AML-193 (cell line): ENCODE measurements around the gene RHOC.
A peak's percentile ranks its signal among the peaks of the same experiment; 100 is the strongest.
"Not testable (repeated sequence)": the region's sequence is repeated elsewhere in the genome, so short reads cannot be mapped to it uniquely, and the experiment has no call there.

ENCODE experiments used
- DNase-seq, 2 experiments: peaks; one replicate each; lab custom pipeline; 2025; lab: John Stamatoyannopoulos, UW

Gene RHOC

GRCh38 chr1:112706505-112707220 lies at the start of gene RHOC:
RHOC (minus strand) TSS chr1:112707127; CDS start chr1:112703799, 3,328 bp downstream.
- peak; percentile 29 to 45 for DNase-seq

DNA sequence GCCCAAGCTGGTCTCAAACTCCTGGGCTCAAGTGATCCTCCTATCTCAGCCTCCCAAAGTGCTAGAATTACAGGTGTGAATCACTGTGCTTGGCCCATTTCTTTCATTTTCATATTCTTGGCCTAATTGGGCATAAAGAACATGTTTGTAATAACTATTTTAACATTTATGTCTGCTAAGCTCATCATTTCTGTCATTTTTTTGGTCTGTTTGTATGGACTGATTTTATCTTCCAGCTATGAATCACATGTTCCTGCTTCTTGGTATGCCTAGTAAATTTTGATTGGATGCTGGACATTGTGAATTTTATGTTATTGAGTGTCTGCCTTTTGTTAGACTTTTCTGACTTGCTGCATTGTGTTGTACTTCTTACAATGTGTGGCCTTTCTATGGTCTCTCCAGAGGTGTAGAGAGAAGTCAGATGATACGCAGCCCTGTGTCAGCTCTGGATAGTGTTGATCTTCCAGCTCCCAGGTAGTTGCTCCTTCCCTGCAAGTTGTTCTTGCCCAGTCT lies 47.2 kb upstream of the RHOC start:
- DNase-seq = no peak

DNA sequence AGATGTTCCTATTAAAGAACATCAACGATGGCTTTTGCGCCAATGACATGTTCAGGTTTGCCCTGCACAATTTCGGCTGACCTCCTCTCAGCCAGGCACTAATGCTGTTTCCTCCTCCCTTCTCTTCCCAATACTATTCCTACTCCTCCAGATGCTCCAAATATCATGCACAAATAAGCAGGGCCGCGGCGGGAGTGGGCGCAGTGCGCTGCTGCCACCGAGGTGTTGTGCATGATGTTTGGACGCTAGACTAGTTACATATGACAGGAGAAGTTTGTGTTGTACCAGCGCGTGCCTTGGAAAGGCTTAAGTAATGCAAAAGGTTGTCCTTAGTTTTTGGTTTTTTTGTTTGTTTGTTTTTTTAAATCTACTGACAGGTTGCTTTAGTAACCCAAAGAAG lies 41.5 kb upstream of the RHOC start:
- DNase-seq = no peak

GRCh38 chr1:112744009-112744578 lies 37.2 kb upstream of the RHOC start:
- no peak for DNase-seq

DNA sequence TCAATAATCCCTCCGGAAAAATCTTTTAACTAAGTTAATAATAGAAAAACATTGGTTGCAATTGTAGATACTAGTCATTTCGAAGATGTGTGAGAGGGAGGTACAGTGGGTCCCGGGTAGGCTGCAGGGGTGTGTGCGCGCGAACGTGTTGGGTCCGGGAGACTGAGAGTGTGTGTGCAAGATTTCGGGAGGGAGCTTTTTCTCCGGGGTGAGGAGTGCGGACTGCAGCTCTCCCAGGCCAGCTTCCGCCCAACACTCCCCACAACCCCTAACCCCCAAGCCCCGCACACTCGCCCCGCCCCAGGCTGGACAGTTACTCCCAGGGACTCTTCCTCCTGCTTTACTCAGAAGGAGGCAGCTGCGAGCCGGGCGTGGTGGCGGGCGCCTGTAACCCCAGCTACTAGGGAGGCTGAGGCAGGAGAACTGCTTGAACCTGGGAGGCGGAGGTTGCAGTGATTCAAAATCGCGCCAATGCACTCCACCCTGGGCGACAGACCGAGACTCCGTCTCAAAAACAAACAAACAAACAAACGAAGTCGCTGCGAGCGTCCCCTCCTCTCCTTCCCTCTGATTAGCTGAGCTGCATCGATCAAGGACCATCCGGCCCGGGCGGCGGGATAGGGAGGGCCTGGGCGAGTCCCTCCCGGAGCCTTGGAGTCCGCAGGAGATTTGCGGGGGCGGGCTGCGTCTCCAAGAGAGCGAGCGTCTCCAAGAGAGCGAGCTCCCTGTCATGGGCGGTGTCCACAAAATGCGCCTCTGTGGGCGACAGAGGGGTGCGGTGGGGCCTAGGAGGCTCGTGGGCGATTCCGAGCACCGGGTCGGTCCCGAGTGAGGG lies 36.5 kb upstream of the RHOC start:
- DNase-seq = no peak

- DNase-seq = no peak
Observed at GRCh38 chr1:112737573-112737972, 30.6 kb upstream of the RHOC start.

GRCh38 chr1:112735752-112736151 lies 28.8 kb upstream of the RHOC start:
- no peak for DNase-seq

- no peak for DNase-seq
Observed at GRCh38 chr1:112731451-112731850, 24.5 kb upstream of the RHOC start.

GRCh38 chr1:112729909-112730308 lies 23.0 kb upstream of the RHOC start:
- DNase-seq = no peak

GRCh38 chr1:112729011-112729410 lies 22.1 kb upstream of the RHOC start:
- DNase-seq = not testable (repeated sequence)

DNA sequence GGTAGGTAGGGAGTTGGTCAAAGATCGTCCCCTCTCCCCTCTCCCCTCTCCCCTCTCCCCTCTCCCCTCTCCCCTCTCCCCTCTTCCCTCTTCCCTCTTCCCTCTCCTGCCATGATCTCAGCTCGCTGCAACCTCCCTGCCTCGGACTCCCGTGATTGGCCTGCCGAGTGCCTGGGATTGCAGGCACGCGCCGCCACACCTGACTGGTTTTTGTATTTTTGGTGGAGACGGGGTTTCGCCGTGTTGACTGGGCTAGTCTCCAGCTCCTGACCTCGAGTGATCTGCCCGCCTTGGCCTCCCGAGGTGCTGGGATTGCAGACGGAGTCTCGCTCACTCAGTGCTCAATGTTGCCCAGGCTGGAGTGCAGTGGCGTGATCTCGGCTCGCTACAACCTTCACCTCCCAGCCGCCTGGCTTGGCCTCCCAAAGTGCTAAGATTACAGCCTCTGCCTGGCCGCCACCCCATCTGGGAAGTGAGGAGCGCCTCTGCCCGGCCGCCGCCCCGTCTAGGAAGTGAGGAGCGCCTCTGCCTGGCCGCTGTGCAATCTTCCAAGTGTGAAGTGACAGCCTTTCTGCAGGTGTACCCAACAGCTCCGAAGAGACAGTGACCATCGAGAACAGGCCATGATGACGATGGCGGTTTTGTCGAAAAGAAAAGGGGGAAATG lies 21.5 kb upstream of the RHOC start:
- not testable (repeated sequence) for DNase-seq

DNA sequence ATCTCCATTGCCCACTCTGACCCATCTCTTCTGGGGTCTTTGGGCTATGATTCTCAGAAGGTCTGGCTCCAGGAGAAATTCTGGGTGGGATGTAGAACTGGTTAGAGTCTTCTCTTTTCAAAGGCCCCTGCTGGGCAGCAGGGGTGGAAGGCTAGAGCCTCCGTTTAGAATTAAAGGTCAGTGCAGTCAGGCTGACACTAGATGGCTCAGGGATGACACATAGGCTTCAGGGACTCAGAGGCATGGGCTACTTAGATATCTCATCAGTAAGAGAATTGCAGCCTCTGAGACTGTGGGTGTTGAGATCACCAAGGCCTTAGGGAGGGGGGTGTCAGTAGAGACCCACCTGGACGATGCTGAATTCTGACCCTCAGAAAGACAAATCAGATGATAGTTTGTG lies 20.8 kb upstream of the RHOC start:
- DNase-seq = no peak

- DNase-seq = not testable (repeated sequence)
Observed at GRCh38 chr1:112724240-112724639, 17.3 kb upstream of the RHOC start.

DNA sequence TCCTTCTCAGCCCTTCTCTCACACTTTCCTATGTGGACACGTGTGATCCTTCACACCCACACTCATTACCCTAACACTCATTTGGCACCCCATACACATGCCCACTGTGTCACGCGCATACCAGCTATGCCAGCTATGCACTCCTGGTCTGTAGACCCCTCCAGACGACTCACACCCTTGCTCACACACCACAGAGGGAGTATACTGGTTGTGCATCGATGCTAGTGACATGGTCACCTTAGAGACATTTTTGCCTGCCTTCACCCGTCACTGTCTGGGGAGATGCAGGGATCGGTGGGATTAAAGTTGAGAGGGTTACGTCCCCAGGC lies 16.5 kb upstream of the RHOC start:
- no peak for DNase-seq

- DNase-seq = peak; percentile 33
Observed at GRCh38 chr1:112722601-112723510, 15.9 kb upstream of the RHOC start.

GRCh38 chr1:112721966-112722524 lies 15.1 kb upstream of the RHOC start:
- no peak for DNase-seq

GRCh38 chr1:112721294-112721693 lies 14.4 kb upstream of the RHOC start:
- DNase-seq = not testable (repeated sequence)

DNA sequence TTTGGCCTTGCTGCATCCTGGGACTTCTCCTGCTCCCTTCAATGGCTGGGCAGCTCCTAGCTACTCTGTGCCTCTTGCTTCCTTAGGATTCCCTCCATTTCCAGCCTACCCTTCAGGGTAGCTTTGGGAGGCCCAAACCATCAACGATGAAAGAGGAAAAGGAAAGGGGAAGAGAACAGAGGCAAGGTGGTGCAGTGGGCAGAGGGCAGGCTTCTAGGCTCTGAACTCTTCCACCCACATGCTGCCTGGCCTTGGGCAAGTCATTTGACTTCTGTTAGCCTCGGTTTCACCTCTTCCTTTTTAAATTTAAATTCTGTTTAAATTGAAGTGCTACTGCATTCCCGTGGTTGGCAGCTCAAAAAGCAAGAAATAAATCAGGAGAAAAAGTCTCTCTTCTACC lies 13.9 kb upstream of the RHOC start:
- DNase-seq = no peak

DNA sequence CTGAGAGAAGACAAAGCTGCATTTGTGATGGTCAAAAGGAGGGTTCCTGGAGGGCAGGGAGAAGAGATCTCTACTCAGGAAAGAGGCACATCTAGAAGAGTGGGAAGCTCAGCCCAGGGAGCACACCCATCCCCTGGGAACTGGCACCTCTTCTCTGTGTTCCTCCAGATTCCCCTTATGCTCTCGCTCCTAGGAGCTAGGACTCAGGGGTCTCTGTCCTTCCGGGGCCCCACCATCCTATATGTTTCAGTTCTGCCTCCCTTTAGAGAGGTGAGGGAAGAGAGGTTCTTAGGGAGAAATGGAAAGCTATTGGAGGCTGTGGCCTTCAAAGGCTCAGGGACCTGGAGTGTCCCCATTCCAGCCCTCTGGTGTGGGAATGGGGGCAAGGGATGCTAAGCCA lies 12.8 kb upstream of the RHOC start:
- no peak for DNase-seq

GRCh38 chr1:112718691-112719418 lies 11.9 kb upstream of the RHOC start:
- peak; percentile 45 to 66 for DNase-seq
